Middle frontal gyrus (tissue), 1 donor: ENCODE results near the gene LRMDA.

ENCODE experiments used
- DNase-seq: peaks from one replicate; pipeline ENCODE4 v3.0.0-alpha.2; 2015; ENCODE audit warnings: low spot score; ENCODE audit errors: extremely low spot score

Gene LRMDA

DNA sequence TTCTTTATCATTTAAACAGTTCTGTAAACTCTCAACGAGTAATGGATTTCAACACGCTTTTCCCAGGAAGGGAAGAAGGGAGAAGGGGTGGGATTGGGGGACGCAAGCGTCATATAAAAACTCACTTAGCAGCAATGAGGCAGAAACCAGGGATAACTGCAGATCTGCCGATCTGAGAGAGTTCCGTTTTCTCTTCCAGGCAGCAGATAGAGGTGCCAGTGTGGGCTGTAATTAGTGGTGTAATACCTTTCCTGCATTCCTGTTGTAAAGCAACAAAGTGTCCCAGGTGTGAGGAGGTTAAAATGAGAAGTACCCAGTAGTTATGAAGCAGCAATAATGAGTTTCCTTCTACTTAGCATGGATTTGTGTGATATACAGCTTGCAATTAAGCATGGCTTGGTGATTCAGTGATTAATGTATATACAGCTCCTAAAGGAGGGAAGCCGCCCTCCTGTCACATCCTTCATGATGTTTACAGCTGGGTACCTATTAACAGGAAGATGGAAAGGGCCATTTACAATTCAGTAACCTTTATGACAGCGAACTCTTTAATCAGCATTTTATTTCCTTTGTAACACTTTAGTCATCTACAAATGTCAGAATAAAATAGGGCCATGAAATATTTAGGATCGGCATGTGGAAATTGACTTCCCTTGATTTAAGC lies 271.9 kb downstream of the LRMDA start:
- DNase-seq: no peak

GRCh38 chr10:75705426-75705825 lies 274.0 kb downstream of the LRMDA start:
- DNase-seq: no peak

DNA sequence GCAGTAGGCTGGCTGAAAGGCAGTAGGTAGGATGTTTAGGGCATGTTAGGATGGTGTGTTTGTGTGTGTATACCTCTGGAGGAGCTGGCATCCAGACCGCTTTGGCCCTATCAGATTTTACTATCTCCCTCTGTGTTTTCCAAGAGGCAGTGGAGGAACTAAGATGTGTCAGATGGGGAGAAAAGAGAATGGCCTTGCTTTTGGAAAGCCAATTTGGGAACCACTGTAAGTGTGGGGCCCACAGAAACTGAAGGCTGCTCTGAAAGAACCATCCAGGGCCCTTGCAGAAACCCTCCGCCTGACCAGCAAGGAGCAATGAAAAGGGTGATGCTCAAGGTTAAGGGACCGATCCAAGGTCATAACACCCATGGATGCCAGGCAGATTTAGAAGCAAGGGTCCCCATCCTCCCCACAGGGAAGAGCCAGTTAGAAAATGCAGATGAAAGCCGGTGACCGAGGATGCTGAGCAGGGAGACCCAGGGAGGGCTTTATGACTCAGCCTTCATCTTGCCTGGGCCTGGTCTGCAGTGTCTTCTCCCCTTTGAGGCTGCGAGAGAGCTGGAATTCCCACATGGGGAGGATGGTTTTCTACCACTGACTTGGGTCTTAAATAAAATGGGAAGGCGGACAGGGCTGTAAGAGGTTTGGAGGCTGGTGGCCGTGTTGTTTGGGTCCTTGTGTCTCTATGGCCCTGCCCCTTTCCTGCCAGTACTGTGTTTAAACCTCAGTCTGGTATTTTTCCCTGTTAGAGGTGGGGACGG lies 275.8 kb downstream of the LRMDA start:
- no peak for DNase-seq

- no peak for DNase-seq
Measured at GRCh38 chr10:75708060-75708459, 276.6 kb downstream of the LRMDA start.

- no peak for DNase-seq
Measured at GRCh38 chr10:75709245-75709644, 277.8 kb downstream of the LRMDA start.

GRCh38 chr10:75709811-75710210 lies 278.4 kb downstream of the LRMDA start:
- DNase-seq: no peak

DNA sequence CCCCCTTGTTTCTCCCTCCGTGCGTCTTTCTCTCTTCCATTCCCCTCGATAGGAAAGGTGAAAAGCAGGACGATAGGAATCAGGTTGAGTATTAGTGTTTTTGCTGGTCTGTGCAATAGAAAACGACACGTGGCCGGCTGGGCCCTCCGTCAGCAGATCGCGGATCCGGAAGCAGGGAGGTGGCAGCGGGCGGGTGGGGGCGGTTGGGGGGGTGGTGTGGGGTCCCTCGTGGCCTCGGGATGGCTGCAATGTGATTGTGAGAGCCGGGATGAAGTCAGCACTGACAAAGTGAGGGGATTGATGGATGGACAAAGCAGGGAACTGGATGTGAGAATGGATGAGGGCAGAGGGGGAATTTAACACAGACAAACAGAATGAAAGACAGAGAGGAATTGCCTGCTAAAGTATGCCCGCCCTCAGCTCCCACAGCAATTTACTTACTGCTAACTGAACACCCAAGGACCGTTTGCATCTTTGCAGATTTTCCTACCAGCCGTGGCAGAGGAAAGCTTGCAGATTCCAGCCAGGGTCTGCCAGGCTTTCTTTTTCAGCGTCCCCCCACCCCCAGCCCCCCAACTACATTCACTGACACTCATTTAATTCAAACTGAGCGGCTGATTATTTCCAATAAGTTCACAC lies 280.9 kb downstream of the LRMDA start:
- no peak for DNase-seq

DNA sequence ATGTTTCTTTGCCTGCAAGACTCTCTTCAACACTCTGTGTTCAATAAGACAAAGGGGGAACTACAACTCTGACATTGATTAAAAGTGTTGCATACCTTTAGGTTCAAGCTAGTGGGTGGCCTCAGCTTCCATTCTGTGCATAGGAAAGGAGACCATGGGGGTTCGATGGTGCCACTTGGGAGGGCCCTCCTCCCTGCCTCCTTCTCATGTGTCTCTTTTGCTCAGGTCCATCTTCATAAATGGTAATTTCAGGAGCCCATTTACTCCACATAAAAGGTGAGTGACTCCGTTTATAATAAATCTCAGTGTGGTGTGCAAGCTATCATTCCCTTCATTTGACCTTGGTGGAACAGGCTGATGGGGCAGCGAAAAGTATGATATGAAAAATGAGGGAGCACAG lies 285.1 kb downstream of the LRMDA start:
- no peak for DNase-seq

- DNase-seq: no peak
Measured at GRCh38 chr10:75717126-75717916, 285.9 kb downstream of the LRMDA start.

GRCh38 chr10:75718991-75719390 lies 287.6 kb downstream of the LRMDA start:
- DNase-seq: no peak

- DNase-seq: no peak
Measured at GRCh38 chr10:75720157-75720556, 288.7 kb downstream of the LRMDA start.

DNA sequence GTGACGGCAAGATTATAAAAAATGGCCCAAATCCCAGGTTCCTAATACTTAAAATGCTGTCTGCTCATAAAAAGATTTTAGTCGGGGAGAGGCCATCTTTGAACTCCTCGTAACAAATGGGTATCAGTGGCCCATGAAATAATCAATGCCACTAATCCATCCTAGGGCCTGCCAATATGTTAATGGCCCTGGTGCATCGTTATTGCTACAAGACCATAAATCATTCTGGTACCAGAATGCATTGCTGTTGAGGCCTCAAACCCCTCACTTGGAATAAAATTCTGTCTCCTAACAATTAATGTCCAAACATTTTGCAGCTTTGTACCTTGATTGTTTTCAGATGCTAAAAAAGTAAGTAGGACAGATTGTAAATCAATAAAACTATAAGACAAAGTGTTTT lies 290.6 kb downstream of the LRMDA start:
- no peak for DNase-seq

- no peak for DNase-seq
Measured at GRCh38 chr10:75722609-75723008, 291.2 kb downstream of the LRMDA start.

- no peak for DNase-seq
Measured at GRCh38 chr10:75723319-75723980, 292.0 kb downstream of the LRMDA start.

DNA sequence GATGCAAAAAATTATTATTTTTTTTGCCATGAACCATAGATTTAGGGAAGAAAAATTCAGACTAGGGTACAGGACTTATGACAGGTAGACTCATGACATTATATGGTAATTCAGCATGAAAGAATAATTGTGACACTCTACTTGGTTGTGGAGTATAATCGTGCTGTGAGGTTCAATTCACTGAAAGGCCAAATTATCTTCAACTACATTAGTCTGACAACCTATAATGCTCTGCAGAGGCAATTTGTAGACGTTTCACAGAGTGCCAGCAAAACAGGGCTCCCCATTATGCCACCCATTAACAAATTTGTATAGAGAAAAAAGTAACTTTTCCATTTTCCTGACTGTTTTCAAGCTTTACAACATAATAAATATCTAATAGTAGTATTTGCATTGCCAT lies 292.6 kb downstream of the LRMDA start:
- no peak for DNase-seq

DNA sequence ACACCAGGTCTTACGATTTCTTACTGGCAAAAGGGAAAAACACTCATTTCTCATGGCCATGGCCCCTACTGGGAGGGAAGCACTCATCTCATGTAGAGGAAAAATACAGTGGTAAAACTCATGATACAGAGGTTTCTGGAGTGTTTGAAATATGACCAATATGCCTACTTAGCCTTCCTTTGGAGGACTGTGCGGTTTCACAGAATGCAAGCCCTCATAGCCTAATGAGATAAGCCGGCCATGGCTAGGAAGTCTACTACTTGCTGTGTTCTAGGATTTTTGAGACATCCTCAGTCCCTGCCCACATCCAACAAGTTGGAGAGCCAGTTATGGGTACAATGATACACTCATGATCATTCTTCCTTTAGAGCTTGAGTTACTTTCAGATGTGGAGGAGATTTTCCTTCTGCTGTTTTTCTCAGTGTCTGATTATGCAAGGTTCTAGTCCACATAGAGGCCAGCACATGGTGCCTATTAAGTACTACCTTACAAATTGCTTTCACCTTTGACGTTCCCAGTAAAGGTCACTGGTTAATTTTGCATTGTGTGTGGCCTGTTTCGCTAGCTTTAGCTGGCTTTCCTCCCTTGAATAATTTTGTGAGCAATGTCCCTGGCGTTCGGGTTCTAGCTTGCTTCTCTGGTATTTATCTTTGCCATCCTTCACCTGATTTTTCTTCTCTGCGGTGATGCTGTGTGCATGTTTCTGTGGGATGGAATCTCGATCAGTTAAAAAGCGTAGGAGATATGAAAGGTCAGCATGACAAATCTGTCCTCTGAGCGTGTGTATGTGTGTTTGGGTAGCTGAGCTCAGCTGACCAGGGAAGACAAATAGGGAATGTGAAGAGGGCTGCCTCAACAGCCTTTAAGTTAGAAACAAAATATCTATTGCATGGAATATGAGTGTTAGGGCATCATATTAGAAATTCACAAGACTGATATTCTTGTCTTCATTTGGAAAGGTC lies 295.4 kb downstream of the LRMDA start:
- DNase-seq: no peak

DNA sequence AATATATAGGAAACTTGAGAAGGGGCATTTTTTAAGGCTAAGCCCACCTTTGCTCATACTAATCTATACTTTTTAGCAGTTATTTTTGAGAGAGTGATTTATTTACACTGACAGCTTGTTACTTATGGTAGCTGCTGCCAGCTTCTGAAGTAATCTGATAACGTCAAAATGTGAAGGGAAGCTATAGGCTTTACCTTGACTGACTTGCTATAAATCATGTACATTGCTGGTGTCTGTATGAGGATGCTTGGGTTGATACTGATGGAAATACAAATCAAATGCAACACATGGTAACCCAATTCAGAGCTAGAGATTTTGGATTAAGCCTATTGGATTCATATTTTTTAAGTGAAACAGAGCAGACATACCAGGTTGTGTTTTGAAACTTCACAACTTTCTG lies 299.4 kb downstream of the LRMDA start:
- DNase-seq: no peak

GRCh38 chr10:75733135-75733890 lies 301.9 kb downstream of the LRMDA start:
- DNase-seq: no peak

- DNase-seq: no peak
Measured at GRCh38 chr10:75736151-75736640, 304.8 kb downstream of the LRMDA start.
